Measurements from ENCODE around the gene ZNF524.
"Not testable (repeated sequence)": the region's sequence is repeated elsewhere in the genome, so short reads cannot be mapped to it uniquely, and the experiment has no call there.

ZNF524 gene, protein sequence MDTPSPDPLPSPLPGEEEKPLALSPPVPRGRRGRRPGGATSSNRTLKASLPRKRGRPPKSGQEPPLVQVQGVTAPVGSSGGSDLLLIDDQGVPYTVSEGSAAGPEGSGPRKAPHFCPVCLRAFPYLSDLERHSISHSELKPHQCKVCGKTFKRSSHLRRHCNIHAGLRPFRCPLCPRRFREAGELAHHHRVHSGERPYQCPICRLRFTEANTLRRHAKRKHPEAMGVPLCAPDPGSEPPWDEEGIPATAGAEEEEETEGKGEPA

GRCh38 chr19:55599842-55600661 is at the start of gene ZNF524:
TSS of gene ZNF524 (plus strand) at chr19:55600288. CDS start at chr19:55602113, 1,825 bp downstream.
- DNase-seq = peak; percentile 88 to 99 (median 91)

DNA sequence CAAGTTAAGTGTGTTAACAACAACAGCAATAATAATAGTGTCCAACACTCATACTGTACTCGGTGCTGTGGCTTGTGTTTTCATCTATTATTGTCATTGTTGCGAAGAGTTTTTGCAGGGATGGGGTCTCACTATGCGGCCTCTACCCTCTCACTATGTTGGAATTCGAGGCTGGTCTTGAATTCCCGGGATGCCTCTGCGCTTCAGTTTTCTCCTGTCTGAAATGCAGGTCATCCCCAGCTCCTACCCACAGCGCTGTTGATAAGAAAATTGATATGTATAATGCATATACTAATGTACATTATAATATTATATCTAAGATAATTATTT is 49.8 kb upstream of the ZNF524 start:
- no peak for DNase-seq

DNA sequence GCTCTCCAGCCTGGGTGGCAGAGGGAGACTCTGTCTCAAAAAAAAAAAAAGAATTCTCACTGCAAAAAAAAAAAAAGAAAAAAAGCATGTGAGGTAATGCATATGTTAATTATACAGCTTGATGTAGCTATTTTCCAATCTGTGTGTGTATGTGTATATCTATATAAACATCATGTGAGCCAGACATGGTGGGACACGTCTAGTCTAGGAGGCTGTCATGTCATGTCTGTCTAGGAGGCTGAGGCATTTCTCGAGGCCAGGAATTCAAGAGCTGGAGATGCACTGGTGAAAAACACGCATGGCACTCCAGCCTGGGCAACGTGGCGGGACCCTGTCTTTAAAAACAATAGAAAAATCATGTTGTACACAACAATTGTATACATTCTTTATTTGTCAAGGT is 47.9 kb upstream of the ZNF524 start:
- no peak for DNase-seq

DNA sequence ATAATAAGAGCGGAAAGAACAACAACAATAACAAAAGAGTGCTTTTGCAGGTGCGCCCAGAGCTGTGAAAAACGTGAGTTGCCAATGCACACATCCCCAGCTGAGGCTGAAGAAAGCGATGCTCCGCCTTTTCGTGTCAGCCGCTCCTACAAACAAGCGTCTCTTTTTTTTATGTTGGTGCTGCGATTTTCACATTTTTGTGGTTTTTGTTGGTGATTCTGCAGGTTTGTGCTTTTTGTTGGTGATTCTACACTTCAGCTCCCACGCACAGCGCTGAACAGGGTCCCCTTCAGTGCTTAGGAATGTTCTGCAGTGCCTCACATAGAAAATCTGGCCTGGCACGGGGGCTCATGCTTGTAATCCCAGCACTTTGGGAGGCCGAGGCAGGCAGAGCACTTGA is 47.5 kb upstream of the ZNF524 start:
- no peak for DNase-seq

DNA sequence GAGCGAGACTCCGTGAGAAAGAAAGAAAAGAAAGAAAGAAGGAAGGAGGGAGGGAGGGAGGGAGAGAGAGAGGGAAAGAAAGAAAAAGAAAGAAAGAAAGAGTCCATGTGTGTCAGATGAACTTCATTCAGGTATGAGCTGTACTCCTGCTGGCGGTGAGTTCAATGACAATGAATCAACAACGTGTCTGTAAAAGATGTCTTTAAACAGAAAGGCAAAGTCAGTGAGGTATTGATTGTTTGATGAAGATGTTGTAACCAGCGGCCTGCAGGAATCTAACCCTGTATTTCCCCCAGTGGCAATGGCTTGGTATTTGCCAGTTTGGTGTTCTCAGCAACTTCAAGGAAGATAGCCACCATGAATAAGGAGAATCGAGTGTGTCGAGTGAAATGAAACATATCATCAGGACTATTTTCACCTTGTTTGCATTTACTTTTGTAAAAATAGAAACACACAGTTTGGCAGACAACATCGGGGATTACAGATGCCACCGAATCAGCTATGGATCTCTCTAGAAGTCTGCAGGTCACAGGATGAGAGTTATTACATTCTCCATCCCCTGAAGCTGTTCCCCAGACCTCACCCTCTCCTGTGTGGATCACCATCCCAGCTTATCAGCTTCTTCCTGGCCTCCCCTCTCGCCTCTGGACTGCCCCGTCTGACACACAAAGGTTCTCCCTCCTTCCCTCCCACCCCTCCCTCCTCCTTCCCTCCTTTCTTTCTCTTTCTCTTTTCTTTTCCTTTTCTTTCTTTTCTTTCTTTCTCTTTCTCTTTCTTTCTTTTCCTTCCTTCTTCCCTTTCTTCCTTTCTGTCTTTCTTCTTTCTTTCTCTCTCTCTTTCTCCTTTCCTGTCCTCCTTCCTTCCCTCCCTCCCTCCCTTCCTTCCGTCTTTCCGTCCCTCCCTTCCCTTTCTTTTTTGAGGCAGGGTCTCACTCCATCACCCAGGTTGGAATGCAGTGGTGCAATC is 46.6 kb upstream of the ZNF524 start:
- no peak for DNase-seq

DNA sequence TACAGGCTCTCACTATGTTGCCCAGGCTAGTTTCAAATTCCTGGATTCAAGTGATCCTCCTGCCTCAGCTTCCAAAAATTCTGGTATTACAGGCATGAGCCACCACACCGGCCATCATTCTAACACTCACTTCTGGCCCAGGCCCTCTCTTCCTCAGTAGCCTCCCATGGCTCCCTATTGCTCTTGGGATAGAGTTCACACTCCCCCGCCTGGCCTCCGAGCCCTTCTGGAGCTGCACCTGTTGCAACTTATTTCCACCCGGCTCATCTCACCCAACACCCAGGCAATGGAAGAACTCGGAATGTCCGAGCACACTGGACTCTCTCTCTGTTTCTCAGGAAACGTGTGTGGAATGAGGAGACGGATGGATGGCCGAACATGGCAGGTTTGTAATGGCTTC is 45.8 kb upstream of the ZNF524 start:
- no peak for DNase-seq

- no peak for DNase-seq
These were observed 45.3 kb upstream of the ZNF524 start for GRCh38 chr19:55554741-55555152.

GRCh38 chr19:55559684-55560083 is 40.4 kb upstream of the ZNF524 start:
- DNase-seq = no peak

- DNase-seq = no peak
These were observed 36.8 kb upstream of the ZNF524 start for GRCh38 chr19:55563261-55563690.

GRCh38 chr19:55566823-55567222 is 33.3 kb upstream of the ZNF524 start:
- DNase-seq = no peak

- no peak for DNase-seq
These were observed 32.3 kb upstream of the ZNF524 start for GRCh38 chr19:55567708-55568328.

DNA sequence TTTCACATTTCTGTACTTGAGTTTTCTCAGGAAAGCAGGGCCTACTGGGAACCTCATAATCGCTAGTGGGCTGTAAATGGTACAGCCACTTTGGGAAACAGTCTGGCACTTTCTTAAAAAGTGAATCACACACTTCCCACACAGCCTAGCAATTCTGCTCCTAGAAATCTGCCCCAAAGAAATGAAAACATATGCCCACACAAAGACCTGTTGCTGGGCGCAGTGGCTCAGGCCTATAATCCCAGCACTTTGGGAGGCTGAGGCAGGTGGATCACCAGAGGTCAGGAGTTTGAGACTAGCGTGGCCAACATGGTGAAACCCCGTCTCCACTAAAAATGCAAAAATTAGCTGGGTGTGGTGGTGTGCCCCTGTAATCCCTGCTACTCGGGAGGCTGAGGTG is 30.6 kb upstream of the ZNF524 start:
- not testable (repeated sequence) for DNase-seq

GRCh38 chr19:55573929-55574328 is 26.2 kb upstream of the ZNF524 start:
- not testable (repeated sequence) for DNase-seq

- no peak for DNase-seq
These were observed 23.3 kb upstream of the ZNF524 start for GRCh38 chr19:55576746-55577145.

GRCh38 chr19:55578031-55578760 is 21.9 kb upstream of the ZNF524 start:
- no peak for DNase-seq

- DNase-seq = no peak
These were observed 21.0 kb upstream of the ZNF524 start for GRCh38 chr19:55578761-55579747.

- DNase-seq = peak in 3 of 6 experiments; percentile 9 to 26 (median 15)
These were observed 20.1 kb upstream of the ZNF524 start for GRCh38 chr19:55579766-55580621.

DNA sequence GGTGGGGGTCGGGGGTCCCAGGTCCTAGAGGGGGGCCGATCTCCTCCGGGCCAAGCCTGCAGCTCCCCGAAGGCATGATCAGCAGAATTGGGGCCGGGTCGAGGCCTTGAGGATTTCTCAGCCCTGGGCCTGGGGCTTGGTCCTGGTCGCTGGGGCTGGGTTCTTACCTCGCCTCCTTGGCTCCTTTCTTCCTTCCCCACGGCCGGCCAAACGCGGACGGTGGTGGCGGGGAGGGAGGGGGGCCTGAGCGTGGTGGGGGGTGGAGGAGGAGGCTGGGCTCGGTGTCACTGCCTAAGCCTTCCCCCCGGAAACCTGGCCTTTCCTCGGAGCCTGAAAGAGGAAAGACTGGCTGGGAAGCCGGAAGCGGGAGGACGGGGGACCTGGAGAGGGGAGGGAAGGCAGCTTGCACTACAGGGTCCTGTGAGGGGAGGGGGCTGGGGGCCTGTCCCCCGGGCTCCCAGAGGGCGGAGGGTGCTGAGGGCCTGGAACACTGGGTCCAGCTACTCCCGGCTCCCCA is 19.4 kb upstream of the ZNF524 start, which contains the start of gene ZNF579:
Gene ZNF579, minus strand, starts transcription at position 221 of the 517 bp plus-strand sequence. CDS start 1,209 bp downstream, outside the sequence.
- DNase-seq = peak; percentile 21 to 65 (median 57)

DNA sequence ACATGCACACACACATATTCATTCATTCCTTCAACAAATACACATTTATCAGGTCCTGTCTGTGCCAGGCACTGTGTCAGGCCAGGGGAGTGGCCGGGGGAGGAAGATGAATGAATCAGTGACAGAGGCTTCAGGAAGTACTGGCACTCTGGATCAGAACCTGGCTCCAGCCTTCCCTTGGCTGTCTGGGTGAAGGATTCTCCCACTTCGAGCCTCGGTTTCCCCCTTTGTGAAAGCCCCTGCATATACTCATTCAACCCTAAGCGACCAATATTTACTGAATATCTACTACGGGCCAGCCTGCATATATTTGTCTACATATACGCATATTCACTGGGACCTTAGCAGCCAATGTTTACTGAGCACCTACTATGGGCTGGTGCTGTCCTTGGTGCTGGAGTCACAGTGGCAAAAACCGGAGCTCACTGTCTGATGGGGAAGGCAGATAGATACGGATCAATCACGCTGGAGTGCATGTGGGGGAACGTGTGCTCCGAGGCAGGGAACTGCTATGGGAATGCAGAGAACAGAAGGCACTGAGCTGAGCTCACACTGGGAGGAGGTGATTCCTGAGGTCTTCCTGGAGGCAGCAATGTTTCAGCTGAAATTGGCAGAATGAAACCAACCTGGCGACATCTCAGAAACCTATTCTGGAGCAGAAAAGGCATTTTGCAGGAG is 18.8 kb upstream of the ZNF524 start:
- peak in 1 of 6 experiments; percentile 16 for DNase-seq

Measured in stimulated activated naive CD4-positive, alpha-beta T cell (primary cell).